GM19240 (cell line): ENCODE measurements around the gene NFIX.

Experiments used
- DNase-seq: peaks from one replicate; pipeline ENCODE4 v3.0.0; 2011; ENCODE audit warnings: low spot score; ENCODE audit not compliant: insufficient read length

Gene NFIX

DNA sequence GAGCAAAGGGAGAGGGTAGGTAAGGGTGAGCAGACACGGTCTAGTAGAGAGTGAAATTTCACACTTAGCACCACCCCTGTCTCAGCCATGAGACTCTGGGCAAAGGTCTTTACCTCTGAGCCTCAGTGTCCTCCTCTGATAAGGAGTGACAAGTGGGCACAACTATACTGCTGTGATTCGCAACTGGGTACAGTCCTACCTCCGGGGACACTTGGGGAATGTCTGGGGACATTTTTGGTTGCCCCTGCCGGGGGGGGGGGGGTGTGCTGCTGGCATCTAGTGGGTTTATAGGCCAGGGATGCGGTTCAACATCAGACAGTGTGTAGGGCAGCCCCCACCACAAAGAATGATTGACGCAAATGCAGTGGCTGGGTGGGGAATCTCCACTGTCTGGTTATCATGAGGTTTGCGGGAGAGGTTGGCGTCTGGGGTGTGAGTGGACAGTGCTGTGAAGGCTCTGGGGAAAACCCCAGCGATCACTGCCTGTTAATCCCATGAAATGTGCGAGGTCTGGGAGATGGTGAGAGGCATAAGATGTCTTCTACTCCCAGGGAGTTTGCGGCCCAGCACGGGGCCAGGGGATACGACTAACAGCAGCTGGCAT is 127.1 kb downstream of the NFIX start:
- no peak for DNase-seq

GRCh38 chr19:13122980-13123957 is 128.0 kb downstream of the NFIX start:
- DNase-seq, result no peak

- DNase-seq, result no peak
Observed at GRCh38 chr19:13127051-13127450, 131.8 kb downstream of the NFIX start.

DNA sequence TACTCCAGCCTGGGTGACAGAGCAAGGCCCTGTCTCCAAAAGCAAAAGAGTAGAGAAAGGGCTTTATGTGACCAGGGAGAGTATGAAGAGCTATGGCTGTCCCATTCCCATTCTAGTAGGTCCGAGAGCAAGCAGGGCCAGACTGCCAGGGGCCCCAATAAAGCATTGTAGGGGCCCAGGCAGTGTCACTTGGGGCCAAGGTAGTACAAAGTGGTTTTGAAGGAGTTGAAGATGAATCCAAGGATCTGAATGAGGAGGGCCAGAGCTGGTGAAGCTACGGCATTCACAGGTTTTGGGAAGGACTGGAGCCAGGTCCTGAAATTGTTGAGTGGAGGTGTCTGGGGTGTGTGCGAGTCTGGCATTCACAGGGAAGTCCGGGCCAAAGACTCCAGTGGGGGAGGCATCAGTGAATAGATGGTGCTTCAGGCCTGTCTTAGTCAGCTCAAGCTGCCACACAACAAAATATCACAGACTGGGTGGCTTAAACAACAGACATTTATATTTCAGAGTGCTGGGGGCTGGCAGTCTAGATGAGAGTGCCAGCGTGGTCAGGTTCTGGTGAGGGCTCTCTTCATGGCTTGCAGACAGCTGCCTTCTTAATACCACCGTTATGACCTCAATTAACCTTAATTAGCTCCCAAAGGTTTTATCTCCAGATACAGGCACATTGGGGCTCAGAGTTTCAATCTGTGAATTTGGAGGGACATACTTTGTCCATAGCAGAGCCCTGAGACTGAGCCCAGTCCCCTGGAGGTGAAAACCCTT is 132.7 kb downstream of the NFIX start:
- no peak for DNase-seq

- DNase-seq, result no peak
Observed at GRCh38 chr19:13128583-13128982, 133.3 kb downstream of the NFIX start.

GRCh38 chr19:13129384-13129783 is 134.1 kb downstream of the NFIX start:
- DNase-seq, result no peak

DNA sequence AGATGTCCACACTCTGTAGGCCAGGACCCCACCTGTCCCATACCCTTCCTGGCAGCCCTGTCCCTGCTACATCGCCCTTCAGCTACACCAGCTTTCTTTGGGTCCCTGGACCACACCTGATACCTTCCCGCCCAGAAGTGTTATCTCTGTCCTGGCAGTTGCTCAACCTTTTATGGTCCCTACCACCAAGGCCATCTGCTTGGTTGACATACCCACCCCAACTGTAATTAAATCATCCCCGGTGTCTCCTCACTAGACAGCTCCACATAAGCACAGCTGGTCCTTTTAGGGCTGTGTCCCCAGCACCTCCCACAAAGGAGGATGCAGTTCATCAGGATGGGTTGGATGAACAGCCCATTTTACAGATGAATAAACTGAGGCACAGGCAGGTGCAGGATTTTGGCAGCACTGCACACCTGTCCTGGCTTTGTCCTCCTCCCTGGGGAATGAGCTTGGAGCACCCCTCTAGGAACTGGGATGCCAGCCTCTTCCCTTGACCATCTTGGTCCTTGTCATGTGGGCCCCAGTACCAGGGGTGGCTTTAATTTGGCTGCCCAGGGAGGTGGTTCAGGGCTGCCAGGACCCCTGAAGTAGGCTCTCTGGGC is 135.7 kb downstream of the NFIX start:
- no peak for DNase-seq

DNA sequence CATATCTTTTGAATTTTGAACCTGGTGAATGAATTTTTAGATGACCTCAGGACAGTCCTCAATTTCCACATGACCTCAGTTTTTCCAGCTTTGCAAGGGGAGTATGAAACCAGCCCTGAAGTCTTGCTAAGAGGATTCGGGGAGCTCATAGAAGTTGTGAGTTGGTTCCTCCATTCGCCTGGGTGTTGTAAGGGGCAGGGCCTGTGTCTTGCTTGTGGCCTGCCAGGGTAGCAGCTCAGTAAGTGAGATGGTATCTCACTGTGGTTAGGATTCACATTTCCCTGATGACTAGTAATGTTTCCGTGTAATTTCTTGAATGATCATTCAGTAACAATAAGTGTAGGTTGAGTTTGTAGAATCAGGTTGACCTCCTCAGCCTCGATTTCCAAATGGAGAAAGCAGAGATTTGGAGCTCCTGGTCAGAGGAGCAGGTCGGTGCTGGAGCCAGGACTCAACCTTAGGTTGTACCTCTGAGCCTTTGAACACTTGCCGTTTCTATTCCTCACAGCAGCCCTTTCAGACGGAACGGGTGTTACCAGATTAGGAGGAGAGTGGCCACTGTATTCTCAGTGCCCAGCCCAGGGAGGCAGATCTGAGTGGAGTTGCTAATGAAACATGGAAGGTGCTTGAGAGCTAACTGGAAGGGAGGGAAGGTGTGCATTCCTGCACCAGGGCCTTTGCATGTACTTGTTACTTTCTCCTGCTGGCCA is 137.4 kb downstream of the NFIX start:
- DNase-seq, result no peak

DNA sequence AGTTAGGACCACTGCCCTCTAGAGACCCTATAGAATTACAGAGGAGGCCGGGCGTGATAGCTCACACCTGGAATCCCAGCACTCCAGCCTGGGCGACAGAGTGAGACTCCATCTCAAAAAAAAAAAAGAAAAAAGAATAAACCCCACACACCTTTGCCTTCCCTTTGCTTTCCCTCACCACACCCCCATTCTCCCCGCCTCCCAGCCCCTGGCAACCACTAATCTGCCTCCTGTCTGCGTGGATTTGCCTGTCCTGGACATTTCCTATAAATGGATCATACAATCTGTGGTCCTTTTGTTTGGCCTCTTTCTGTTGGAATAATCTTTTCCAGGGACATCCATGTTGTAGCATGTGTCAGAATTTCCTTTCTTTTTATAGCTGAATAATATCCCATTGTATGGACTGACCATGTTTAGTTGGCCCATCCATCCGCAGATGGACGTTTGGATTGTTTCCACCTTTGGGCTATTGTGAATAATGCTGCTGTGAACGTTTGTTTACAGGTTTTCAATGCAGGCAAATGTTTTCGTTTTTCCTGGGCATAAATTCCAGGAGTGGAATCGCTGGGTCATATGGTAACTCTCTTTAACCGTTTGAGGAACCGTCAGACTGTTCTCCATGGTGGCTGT is 138.1 kb downstream of the NFIX start:
- DNase-seq, result no peak

GRCh38 chr19:13134626-13135025 is 139.4 kb downstream of the NFIX start:
- no peak for DNase-seq

DNA sequence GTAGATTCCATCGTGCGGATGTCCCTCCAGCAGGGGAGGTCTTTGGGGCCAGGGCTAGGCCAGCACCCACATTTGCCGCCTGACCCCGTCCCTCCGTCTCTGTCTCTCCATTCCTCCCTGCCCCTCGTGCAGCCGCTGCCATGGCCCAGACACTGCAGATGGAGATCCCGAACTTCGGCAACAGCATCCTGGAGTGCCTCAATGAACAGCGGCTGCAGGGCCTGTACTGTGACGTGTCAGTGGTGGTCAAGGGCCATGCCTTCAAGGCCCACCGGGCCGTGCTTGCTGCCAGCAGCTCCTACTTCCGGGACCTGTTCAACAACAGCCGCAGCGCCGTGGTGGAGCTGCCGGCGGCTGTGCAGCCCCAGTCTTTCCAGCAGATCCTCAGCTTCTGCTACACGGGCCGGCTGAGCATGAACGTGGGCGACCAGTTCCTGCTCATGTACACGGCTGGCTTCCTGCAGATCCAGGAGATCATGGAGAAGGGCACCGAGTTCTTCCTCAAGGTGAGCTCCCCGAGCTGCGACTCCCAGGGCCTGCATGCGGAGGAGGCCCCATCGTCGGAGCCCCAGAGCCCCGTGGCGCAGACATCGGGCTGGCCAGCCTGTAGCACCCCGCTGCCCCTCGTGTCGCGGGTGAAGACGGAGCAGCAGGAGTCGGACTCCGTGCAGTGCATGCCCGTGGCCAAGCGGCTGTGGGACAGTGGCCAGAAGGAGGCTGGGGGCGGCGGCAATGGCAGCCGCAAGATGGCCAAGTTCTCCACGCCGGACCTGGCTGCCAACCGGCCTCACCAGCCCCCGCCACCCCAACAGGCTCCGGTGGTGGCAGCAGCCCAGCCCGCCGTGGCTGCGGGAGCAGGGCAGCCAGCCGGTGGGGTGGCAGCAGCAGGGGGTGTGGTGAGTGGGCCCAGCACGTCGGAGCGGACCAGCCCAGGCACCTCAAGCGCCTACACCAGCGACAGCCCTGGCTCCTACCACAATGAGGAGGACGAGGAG is 140.1 kb downstream of the NFIX start:
- no peak for DNase-seq

DNA sequence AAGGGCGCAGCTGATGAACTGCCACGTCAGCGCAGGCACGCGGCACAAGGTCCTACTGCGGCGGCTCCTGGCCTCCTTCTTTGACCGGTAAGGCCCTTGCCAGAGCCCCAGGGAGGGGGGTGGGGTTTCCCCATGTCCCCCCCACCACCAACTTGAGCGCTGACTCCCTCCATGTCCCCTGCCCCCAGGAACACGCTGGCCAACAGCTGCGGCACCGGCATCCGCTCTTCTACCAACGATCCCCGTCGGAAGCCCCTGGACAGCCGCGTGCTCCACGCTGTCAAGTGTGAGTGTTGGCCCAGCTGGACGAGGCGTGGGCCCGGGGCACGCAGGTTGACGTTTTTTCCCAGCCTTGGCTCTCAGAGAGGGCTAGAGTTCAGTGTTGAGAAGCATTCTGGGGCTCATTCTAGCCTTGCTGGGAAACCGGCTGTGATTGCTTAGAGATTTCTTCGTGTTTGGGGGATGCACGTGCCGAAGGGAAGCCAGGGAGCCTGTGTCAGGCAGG is 142.1 kb downstream of the NFIX start:
- DNase-seq, result no peak

- DNase-seq, result no peak
Observed at GRCh38 chr19:13138171-13138915, 143.1 kb downstream of the NFIX start.

- no peak for DNase-seq
Observed at GRCh38 chr19:13138916-13139198, 143.6 kb downstream of the NFIX start.

GRCh38 chr19:13139633-13140311 is 144.5 kb downstream of the NFIX start:
- DNase-seq, result no peak

- DNase-seq, result no peak
Observed at GRCh38 chr19:13146763-13147563, 151.7 kb downstream of the NFIX start.
